GM21576 (cell line): ENCODE data around the gene DUSP7.

Experiments used
- ATAC-seq: cut with Tn5 transposase; IDR thresholded peaks from one replicate; pipeline ENCODE4 v1.9.1; 2021; ENCODE audit warnings: mild to moderate bottlenecking, moderate library complexity; ENCODE audit not compliant: unreplicated experiment

Gene DUSP7

GRCh38 chr3:52030714-52031310 lies 25.6 kb downstream of the DUSP7 start:
- no peak for ATAC-seq

- no peak for ATAC-seq
These were observed 26.8 kb downstream of the DUSP7 start for GRCh38 chr3:52029535-52029934.

GRCh38 chr3:52029053-52029452 lies 27.3 kb downstream of the DUSP7 start:
- ATAC-seq = no peak

- no peak for ATAC-seq
These were observed 27.8 kb downstream of the DUSP7 start for GRCh38 chr3:52028572-52028971.

GRCh38 chr3:52026041-52026440 lies 30.3 kb downstream of the DUSP7 start:
- no peak for ATAC-seq

- ATAC-seq = no peak
These were observed 30.9 kb downstream of the DUSP7 start for GRCh38 chr3:52025453-52025852.

- no peak for ATAC-seq
These were observed 31.5 kb downstream of the DUSP7 start for GRCh38 chr3:52024765-52025452.

GRCh38 chr3:52023860-52024764 lies 32.3 kb downstream of the DUSP7 start:
- peak; percentile 64 for ATAC-seq

GRCh38 chr3:52023101-52023770 lies 33.1 kb downstream of the DUSP7 start:
- ATAC-seq = no peak

GRCh38 chr3:52022323-52023100 lies 33.9 kb downstream of the DUSP7 start:
- no peak for ATAC-seq

- ATAC-seq = no peak
These were observed 34.7 kb downstream of the DUSP7 start for GRCh38 chr3:52021489-52022268.

GRCh38 chr3:52020796-52021195 lies 35.6 kb downstream of the DUSP7 start:
- ATAC-seq = no peak

GRCh38 chr3:52019352-52020080 lies 36.9 kb downstream of the DUSP7 start:
- no peak for ATAC-seq

GRCh38 chr3:52018319-52019000 lies 37.9 kb downstream of the DUSP7 start:
- ATAC-seq = no peak

- no peak for ATAC-seq
These were observed 38.8 kb downstream of the DUSP7 start for GRCh38 chr3:52017586-52017985.

- ATAC-seq = no peak
These were observed 40.7 kb downstream of the DUSP7 start for GRCh38 chr3:52015438-52016228.

GRCh38 chr3:52014613-52015012 lies 41.8 kb downstream of the DUSP7 start:
- no peak for ATAC-seq
